Ishikawa (cell line): Measurements from ENCODE around the gene MESD.

Experiments
- CEBPB ChIP-seq: IDR thresholded peaks from 2 replicates; pipeline ENCODE4 v1.6.1; 2012
- EP300 ChIP-seq: IDR thresholded peaks from 2 replicates; pipeline ENCODE4 v1.6.1; 2012; ENCODE audit warnings: borderline replicate concordance
- FOXM1 ChIP-seq: IDR thresholded peaks from 2 replicates; pipeline ENCODE4 v1.6.1; 2012; ENCODE audit warnings: low read depth, borderline replicate concordance

DNA sequence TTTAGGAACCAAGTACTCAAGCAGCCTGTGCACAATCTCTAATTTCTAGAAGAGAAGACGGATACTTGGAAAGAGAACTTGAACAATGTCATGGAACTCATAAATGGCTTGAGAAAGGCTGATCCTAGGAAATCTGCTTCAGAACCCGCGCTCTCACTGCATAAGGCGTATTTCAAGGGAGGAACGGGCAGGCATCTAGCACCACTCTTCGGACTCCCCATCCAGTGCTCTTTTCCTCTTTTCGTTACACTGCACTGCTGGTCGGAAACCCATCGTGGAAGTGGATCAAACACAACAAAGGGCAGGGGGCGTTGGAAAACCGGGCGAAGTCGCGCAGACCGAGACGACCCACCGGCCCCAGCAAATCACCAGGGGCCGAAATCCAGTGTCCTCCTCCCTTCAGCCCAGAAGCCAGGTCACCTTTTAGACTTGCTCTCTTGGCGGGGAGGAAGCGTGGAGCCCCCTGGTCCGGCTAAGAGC is 10.6 kb upstream of the MESD start:
- no peak for TF ChIP-seq CEBPB
- no peak for TF ChIP-seq EP300
- TF ChIP-seq FOXM1 = no peak
